Smooth muscle cell of the brain vasculature (primary cell): ENCODE measurements around the gene PRKAR1B.
"Not testable (repeated sequence)": the region's sequence is repeated elsewhere in the genome, so short reads cannot be mapped to it uniquely, and the experiment has no call there.

Source experiments
- DNase-seq: peaks from one replicate; pipeline ENCODE4 v3.0.0-alpha.2; 2012; ENCODE audit warnings: low read depth, low spot score

PRKAR1B gene

DNA sequence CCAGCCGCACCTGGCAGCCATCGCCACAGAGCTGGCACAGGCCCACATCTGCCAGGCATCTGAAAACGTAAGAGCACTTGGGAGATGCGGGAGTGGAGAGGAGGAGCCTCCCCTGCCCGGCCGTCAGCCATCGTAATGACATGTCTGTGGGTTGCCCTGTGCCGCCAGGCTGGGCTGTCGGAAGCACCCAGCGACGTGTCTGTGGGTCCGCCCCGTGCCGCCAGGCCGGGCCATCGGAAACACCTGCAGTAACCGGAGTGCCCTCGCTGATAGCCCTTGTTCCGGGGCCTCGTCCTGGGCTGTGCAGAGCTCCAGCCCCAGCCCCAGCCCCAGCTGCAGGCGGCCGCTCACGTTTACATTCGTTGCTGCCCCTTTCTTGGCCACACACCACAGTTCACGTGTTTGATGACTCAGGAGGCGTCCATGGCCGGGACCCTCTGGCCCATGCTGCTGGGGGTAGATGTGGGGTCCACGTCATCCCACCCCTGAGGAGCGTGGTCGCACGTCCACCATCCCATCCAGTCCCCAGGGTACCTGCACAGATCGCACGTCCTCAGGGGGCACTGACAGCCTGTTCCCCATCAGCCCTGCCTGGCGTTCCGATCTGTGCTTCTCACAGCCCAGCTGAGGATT lies 30.0 kb upstream of the PRKAR1B start:
- DNase-seq, result no peak

- DNase-seq, result no peak
Observed at GRCh38 chr7:756231-756927, 29.3 kb upstream of the PRKAR1B start.

- DNase-seq, result no peak
Observed at GRCh38 chr7:755413-755805, 28.3 kb upstream of the PRKAR1B start.

DNA sequence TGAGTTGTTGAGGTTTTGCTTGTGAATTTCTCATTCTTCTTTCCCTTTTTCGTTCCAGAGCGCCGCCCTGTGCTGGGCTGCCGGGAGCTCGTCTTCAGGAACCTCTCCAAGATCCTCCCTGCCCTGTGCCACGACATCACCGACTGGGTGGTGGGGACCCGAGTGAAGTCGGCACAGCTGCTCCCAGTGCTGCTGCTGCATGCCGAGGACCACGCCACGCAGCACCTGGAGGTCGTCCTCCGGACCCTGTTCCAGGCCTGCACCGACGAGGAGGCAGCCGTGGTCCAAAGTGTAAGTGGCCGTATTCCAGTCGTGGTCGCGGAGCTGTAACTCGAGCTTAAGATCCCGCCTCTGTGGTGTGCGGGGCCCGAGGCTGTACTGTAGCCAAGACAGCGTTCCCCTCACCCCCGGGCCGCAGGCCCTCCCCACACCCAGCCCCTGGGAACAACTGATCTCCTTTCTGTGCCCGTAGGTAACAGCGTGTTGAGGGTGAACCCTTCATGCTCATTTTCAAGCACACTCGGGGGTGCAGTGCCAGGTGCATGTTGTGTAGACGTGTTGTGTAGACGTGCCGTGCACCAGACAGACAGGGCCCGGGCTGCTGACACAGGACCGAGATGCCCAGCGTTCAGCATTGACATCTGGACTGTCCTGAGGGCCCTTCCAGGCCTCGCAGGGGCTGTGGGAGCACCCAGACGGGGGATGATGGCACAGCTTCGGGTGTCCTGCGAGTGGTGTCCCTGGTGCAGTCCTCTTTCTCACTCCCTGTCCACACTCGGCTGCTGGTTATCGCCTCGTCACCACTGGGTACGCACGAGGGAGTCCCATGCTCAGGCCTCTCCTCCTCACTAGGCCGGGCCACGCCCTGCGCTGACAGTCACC lies 27.7 kb upstream of the PRKAR1B start:
- DNase-seq, result no peak

GRCh38 chr7:753190-753589 lies 26.1 kb upstream of the PRKAR1B start:
- no peak for DNase-seq

DNA sequence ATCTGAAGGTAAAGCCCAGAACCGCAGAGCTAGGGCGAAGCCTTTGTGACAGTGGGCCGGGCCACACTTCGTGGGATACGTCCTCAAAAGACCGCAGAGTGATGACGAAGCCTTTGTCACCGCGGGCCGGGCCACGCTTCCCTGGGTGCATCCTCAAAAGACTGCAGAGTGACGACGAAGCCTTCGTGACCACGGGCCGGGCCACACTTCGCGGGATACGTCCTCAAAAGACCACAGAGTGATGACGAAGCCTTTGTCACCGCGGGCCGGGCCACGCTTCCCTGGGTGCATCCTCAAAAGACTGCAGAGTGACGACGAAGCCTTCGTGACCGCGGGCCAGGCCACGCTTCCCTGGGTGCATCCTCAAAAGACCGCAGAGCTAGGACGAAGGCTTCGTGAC lies 25.2 kb upstream of the PRKAR1B start:
- not testable (repeated sequence) for DNase-seq

- DNase-seq, result no peak
Observed at GRCh38 chr7:751826-752225, 24.7 kb upstream of the PRKAR1B start.

DNA sequence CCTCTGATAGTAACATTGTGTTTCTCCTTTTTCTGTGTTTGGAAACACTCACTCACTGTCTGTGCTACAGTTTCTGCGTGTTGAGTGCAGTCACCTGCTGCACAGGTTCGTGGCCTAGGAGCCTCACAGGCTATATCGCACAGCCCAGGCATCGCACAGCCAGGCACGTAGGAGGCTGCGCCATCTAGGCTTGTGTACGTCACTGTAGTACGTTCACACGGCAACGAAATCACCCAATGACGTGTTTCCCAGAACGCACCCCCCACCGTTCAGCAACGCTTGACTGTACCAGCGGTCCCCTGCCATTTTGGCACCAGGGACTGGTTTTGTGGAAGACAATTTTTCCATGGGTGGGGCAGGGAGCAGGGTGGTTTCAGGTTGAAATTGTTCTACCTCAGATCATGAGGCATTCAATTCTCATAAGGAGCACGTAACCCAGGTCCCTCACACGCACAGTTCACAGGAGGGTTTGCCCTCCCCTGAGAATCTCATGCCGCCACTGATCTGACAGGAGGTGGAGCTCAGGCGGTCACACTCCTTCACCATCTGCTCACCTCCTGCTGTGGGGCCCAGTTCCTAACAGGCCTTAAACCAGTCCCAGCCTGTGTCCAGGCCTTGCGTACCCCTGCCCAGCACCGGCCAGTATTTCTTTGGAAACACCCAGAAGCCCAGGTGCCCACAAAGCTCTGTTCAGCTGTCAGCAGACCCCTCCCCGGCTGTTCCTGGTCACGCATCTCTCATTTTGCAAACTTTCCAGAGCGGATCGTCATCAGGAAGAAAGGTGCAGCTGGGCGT lies 23.2 kb upstream of the PRKAR1B start:
- DNase-seq, result no peak

DNA sequence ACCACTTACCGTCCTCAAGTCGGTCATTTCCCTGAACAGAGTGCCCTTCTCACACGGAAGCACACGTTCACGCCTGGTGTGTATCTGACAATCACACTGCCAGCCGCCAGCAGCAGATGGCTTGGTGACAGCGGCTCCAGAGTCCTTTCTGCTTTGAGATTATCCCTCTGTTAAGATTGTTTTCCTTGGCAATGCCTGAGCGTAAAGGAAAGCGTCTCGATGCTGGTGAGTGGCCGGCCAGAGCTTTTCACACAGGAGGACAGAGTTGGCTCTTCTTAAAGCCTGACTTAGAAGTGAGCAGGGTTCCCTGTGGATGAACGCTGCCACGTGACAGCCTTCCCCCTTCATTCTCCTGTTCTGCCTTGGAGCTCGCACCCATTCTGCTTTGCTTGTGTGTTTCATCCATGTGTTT lies 22.1 kb upstream of the PRKAR1B start:
- no peak for DNase-seq

DNA sequence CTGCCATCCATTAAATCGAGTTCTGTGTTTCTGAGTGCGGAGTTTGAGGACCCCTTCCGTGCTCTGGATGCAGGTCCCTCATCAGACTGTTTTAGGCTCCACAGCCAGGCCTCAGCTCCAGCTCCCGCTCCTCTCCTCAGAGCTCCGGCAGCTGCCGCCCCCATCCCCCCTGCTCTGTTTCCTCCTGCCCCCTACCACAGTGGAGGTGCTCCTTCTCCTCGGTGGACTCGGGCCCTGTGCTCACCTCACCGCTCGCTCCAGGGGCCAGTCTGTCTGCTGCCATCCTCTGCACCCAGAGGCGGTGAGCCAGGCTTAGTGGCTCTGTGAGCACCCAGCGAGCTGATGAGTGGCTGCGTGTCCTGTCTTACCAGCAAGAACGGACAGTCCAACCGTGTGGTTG lies 21.4 kb upstream of the PRKAR1B start:
- no peak for DNase-seq

DNA sequence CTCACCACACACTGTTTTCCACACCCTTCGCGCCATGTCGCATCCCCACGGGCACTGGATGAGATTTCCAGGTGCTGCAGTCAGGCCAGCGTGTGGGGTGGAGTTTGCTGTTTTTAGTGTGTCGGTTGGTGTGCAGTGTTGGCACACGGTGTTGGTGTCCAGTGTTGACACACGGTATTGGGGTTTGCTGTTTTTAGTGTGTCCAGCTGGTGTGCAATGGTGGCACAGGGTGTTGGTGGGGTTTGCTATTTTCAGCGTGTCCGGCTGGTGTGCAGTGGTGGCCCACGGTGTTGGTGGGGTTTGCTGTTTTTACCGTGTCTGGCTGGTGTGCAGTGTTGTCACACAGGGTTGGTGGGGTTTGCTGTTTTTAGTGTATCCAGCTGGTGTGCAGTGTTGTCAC lies 20.1 kb upstream of the PRKAR1B start:
- DNase-seq, result no peak

- no peak for DNase-seq
Observed at GRCh38 chr7:746155-747061, 19.3 kb upstream of the PRKAR1B start.

- no peak for DNase-seq
Observed at GRCh38 chr7:745431-746154, 18.5 kb upstream of the PRKAR1B start.

- DNase-seq, result no peak
Observed at GRCh38 chr7:744854-745430, 17.9 kb upstream of the PRKAR1B start.

DNA sequence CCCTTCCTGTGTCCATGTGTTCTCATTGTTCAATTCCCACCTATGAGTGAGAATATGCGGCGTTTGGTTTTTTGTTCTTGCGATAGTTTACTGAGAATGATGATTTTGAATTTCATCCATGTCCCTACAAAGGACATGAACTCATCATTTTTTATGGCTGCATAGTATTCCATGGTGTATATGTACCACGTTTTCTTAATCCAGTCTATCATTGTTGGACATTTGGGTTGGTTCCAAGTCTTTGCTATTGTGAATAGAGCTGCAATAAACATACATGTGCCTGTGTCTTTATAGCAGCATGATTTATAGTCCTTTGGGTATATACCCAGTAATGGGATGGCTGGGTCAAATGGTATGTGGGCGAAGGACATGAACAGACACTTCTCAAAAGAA lies 17.0 kb upstream of the PRKAR1B start:
- not testable (repeated sequence) for DNase-seq

GRCh38 chr7:743341-744127 lies 16.5 kb upstream of the PRKAR1B start:
- DNase-seq, result not testable (repeated sequence)

DNA sequence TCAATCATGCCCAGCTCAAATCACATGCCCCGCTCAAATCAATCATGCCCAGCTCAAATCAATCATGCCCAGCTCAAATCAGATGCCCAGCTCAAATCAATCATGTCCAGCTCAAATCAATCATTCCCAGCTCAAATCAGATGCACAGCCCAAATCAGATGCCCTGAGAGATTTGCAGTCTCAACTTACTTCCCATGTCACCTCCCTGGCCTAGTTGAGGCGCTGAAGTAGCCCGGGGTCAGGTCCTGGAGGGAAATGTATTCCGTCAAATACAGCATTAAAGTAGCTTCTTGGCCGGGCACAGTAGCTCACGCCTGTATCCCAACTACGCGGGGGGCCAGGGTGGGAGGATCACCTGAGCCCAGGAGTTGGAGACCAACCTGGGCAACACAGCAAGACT lies 15.7 kb upstream of the PRKAR1B start:
- no peak for DNase-seq

DNA sequence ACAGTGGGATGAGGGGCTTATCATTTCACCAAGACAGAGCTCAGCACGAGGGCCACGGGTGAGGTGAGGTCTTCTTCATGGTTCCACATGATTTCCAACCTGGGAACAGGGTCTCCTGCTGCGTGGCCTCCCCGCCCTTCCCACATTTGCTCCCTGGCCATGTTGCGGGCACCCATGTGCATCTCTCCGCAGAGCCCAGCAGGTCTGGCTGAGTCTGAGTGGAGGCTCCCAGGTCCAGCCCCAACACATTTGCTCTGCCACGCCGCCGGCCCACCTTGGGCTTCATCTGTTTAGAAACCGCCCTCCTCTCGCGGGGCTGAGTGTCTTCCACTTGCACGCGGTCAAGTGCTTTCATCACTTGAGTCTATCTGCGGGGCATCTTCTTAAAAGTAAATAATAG lies 14.8 kb upstream of the PRKAR1B start:
- DNase-seq, result no peak

DNA sequence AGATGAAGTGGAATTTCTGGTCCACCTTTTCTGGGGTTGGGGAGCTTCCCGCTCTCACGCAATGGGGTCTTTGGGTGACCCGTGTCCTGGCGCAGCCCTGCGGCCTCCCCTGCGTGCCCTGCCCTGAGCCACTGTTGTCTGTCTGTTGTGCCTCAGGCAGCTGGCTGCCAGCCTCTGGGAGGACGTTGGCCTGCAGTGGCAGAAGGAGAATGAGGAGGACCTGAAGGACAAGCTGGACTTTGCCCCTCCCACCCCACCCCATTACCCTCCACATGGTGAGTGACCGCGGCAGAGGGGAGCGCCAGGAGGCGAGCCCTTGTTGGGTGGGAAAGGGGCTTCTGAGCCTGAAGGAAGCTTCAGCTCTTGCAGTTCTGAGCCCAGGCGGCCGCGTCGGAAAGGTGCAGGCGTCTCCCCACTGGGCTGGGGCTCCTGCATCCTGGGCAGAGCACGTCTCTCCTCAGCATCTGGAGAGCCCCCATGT lies 14.2 kb upstream of the PRKAR1B start:
- no peak for DNase-seq
